SU-DHL-6 (cell line): ENCODE measurements around the gene SLC35B1.

Experiments used
- H2AFZ ChIP-seq: fragments of 200-600 bp; sonication (generic); 2 replicates; pipeline ENCODE4 v1.6.1; 2014; ENCODE audit warnings: low read depth, mild to moderate bottlenecking, moderate library complexity, mixed read lengths, antibody characterized with exemption, low read length; ENCODE audit not compliant: severe bottlenecking
- H3F3A ChIP-seq: fragments of 200-600 bp; shearing (Covaris generic); 2 replicates; pipeline ENCODE4 v1.6.0; 2016; ENCODE audit warnings: antibody characterized with exemption, mild to moderate bottlenecking; ENCODE audit not compliant: insufficient read depth
- H3K27ac ChIP-seq: fragments of 200-600 bp; sonication (generic); 2 replicates; pipeline ENCODE4 v1.5.1; 2016; ENCODE audit warnings: low read depth, mild to moderate bottlenecking, low read length, moderate library complexity, mixed read lengths
- H3K27me3 ChIP-seq: fragments of 200-600 bp; sonication (generic), shearing (Covaris generic); 2 replicates; pipeline ENCODE4 v1.6.0; 2014; ENCODE audit warnings: mild to moderate bottlenecking, low read length
- H3K36me3 ChIP-seq: fragments of 200-600 bp; sonication (generic); 2 replicates; pipeline ENCODE4 v1.6.1; 2014; ENCODE audit warnings: mild to moderate bottlenecking, low read length, mixed read lengths
- H3K4me2 ChIP-seq: fragments of 300-600, 200-600 bp; shearing (Covaris generic), sonication (generic); 2 replicates; pipeline ENCODE4 v1.6.0; 2014; ENCODE audit warnings: low read length, low read depth, mild to moderate bottlenecking; ENCODE audit not compliant: poor library complexity, severe bottlenecking
- H3K4me3 ChIP-seq: fragments of 200-600 bp; sonication (generic); 2 replicates; pipeline ENCODE4 v1.5.1; 2014; ENCODE audit warnings: antibody characterized with exemption, low read length, mild to moderate bottlenecking, mixed read lengths; ENCODE audit not compliant: insufficient read depth, poor library complexity, severe bottlenecking
- H3K79me2 ChIP-seq: fragments of 200-600 bp; sonication (generic); 2 replicates; pipeline ENCODE4 v1.6.1; 2014; ENCODE audit warnings: mild to moderate bottlenecking, low read length, moderate library complexity; ENCODE audit not compliant: insufficient read depth
- H3K9ac ChIP-seq: fragments of 200-600 bp; sonication (generic); 2 replicates; pipeline ENCODE4 v1.7.0; 2014; ENCODE audit warnings: mild to moderate bottlenecking, low read length
- H3K9me2 ChIP-seq: fragments of 200-600 bp; sonication (generic); replicated peaks from 2 replicates; pipeline ENCODE4 v1.6.1; 2014; ENCODE audit warnings: low read length; ENCODE audit not compliant: insufficient read depth
- H3K9me3 ChIP-seq: fragments of 200-600 bp; sonication (generic); 2 replicates; pipeline ENCODE4 v1.6.1; 2014; ENCODE audit warnings: low read length, mixed read lengths; ENCODE audit not compliant: insufficient read depth
- H4K20me1 ChIP-seq: fragments of 200-600 bp; sonication (generic); 2 replicates; pipeline ENCODE4 v1.6.1; 2014; ENCODE audit warnings: low read depth, mild to moderate bottlenecking, antibody characterized with exemption, low read length, moderate library complexity, mixed read lengths
- EZH2phosphoT487 ChIP-seq: fragments of 200-600 bp; sonication (generic), shearing (Covaris generic); conservative IDR thresholded peaks from 2 replicates; pipeline ENCODE4 v1.6.1; 2018; ENCODE audit warnings: mild to moderate bottlenecking, antibody characterized with exemption, low read length, moderate library complexity, mixed read lengths
- TF ChIP-seq, protein P1 (sequence below): fragments of 200-600 bp; sonication (generic); IDR thresholded peaks from one replicate; pipeline ENCODE4 v1.5.1; 2017; ENCODE audit warnings: antibody characterized with exemption, mild to moderate bottlenecking, low read length, moderate library complexity; ENCODE audit not compliant: insufficient read depth, poor library complexity, severe bottlenecking

The SLC35B1 gene

DNA sequence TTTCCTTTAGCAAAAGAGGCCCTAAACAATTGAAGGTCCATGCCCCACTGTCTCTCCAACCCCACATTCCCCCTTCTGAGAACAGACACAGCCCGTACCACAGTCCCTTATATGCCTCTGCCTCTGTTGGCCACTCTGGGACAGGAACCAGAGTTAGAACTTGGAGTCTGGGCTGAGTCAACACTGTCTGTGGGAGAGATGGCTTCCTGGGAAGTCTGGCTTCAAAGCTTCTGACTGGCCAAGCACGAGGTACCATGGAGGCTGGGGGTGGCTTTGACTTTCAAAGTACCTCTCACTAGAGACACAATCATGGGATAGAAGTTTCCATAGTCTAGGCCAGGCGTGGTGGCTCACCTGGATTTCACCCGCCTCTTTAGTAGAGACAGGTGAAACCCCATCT lies 15.0 kb downstream of the SLC35B1 start:
- Histone ChIP-seq H3K9ac (no peak overlapping the region), H4K20me1 (no peaks in the 10 kb centered on the region), H3K9me2 (no peaks in the 10 kb centered on the region), H3K4me3 (no peak overlapping the region), H3K27me3 (no peaks in the 10 kb centered on the region), H3K4me2 (no peak overlapping the region), H3K9me3 (no peaks in the 10 kb centered on the region), H3K36me3 (no peaks in the 10 kb centered on the region), H2AFZ (no peak overlapping the region), H3K79me2 (no peaks in the 10 kb centered on the region), H3F3A (no peaks in the 10 kb centered on the region), H3K27ac (no peak overlapping the region)
- no peak for TF ChIP-seq EZH2phosphoT487
- TF ChIP-seq, protein P1, sequence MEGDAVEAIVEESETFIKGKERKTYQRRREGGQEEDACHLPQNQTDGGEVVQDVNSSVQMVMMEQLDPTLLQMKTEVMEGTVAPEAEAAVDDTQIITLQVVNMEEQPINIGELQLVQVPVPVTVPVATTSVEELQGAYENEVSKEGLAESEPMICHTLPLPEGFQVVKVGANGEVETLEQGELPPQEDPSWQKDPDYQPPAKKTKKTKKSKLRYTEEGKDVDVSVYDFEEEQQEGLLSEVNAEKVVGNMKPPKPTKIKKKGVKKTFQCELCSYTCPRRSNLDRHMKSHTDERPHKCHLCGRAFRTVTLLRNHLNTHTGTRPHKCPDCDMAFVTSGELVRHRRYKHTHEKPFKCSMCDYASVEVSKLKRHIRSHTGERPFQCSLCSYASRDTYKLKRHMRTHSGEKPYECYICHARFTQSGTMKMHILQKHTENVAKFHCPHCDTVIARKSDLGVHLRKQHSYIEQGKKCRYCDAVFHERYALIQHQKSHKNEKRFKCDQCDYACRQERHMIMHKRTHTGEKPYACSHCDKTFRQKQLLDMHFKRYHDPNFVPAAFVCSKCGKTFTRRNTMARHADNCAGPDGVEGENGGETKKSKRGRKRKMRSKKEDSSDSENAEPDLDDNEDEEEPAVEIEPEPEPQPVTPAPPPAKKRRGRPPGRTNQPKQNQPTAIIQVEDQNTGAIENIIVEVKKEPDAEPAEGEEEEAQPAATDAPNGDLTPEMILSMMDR = no peak

DNA sequence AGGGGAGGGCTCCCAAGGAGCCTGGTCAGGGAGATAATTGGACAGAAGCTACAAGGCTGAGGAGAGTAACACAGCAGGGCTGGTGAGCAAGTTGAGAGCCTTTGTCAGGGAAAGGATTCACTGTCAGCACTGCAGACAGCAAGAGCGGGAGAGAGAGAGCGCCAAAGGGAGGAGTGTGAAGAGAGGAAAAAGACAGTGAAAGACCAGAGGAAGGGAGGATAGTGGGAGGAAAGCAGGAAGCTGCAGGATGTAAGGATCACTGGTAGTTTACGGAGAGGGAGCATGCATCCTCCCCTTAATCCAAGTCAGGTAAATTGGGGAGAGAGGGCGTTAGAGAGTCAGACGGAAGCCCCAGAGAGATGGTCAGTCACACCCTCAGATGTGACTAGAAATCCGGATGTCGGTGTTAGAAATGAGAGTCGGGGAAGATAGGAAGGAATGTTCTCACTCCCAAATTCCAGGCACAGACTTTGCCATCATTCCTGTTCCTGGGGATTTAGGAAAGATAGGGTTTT lies 16.0 kb downstream of the SLC35B1 start:
- no peaks in the 10 kb centered on the region for H3K27me3 ChIP-seq
- no peak overlapping the region for H3K9ac ChIP-seq
- no peak overlapping the region for H3K4me2 ChIP-seq
- H3K79me2 ChIP-seq = no peaks in the 10 kb centered on the region
- TF ChIP-seq EZH2phosphoT487 = no peak
- TF ChIP-seq, protein P1 = no peak
- no peaks in the 10 kb centered on the region for H3F3A ChIP-seq
- no peak overlapping the region for H2AFZ ChIP-seq
- H4K20me1 ChIP-seq = no peaks in the 10 kb centered on the region
- no peaks in the 10 kb centered on the region for H3K9me3 ChIP-seq
- no peak overlapping the region for H3K27ac ChIP-seq
- H3K9me2 ChIP-seq = no peaks in the 10 kb centered on the region
- no peaks in the 10 kb centered on the region for H3K36me3 ChIP-seq
- no peak overlapping the region for H3K4me3 ChIP-seq

DNA sequence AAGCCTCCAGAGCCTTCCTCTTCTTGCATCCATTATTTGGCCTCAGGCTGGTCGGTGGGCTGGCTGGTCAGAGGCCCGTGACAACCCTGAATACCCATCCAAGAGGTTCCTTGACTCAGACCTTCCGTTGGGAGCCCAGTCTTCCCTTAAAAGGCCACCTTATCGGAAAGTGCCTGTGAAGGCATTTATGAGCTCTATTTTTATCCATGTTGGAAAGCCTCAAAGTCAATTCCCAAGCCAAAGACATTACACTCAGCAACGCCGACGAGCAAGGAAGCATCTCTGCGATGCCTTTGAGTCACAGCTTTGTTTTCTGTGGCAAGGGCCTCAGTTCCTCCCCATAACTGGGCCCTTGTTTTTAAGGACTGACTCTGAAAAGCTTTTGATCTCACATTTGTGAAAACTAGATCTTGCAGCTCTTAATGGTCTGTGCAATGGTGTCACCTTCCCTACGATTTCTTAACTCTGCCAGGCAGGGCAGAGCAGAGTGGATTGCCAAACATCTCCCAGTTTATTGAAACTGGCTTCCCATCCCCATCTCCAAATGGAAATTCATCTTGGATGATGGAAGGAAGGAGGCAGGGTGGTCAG lies 16.6 kb downstream of the SLC35B1 start:
- no peak overlapping the region for H2AFZ ChIP-seq
- H3K9me2 ChIP-seq = no peaks in the 10 kb centered on the region
- no peak overlapping the region for H3K27ac ChIP-seq
- no peaks in the 10 kb centered on the region for H3F3A ChIP-seq
- H3K4me3 ChIP-seq = no peak overlapping the region
- no peaks in the 10 kb centered on the region for H3K79me2 ChIP-seq
- TF ChIP-seq EZH2phosphoT487 = no peak
- TF ChIP-seq, protein P1 = no peak
- no peaks in the 10 kb centered on the region for H3K27me3 ChIP-seq
- H4K20me1 ChIP-seq = no peaks in the 10 kb centered on the region
- no peaks in the 10 kb centered on the region for H3K36me3 ChIP-seq
- no peak overlapping the region for H3K4me2 ChIP-seq
- H3K9ac ChIP-seq = no peak overlapping the region
- H3K9me3 ChIP-seq = no peaks in the 10 kb centered on the region
